HepG2 (cell line): ENCODE measurements around the gene PCSK6. TPM values are rescaled to one million over a fixed set of nuclear protein-coding genes. Genes with fewer than 3 reads are reported as not detected.

Experiments
- AGO1 ChIP-seq: fragments of 200-400 bp; formaldehyde crosslinking; IDR thresholded peaks from 2 replicates; pipeline ENCODE4 v1.6.1; 2017; ENCODE audit warnings: mild to moderate bottlenecking, low read depth, low read length, moderate library complexity; ENCODE audit not compliant: poor library complexity, severe bottlenecking
- NFYB ChIP-seq: sonication (generic); formaldehyde crosslinking; IDR thresholded peaks from 2 replicates; pipeline ENCODE4 v1.4.0; 2020; ENCODE audit warnings: missing genetic modification reagents
- UBTF ChIP-seq: sonication (generic); formaldehyde crosslinking; IDR thresholded peaks from 2 replicates; pipeline ENCODE4 v1.4.0; 2020; ENCODE audit warnings: mild to moderate bottlenecking, missing genetic modification reagents
- YEATS4 ChIP-seq: sonication (generic); formaldehyde crosslinking; IDR thresholded peaks from 2 replicates; pipeline ENCODE4 v1.4.0; 2020; ENCODE audit warnings: missing genetic modification reagents, borderline replicate concordance
- ZBTB7B ChIP-seq: sonication (generic); formaldehyde crosslinking; IDR thresholded peaks from 2 replicates; pipeline ENCODE4 v1.4.0; 2020; ENCODE audit warnings: missing genetic modification reagents
- ZFX ChIP-seq: sonication (generic); formaldehyde crosslinking; IDR thresholded peaks from 2 replicates; pipeline ENCODE4 v1.4.0; 2020; ENCODE audit warnings: mild to moderate bottlenecking, low read depth, missing genetic modification reagents, moderate library complexity
- ZNF235 ChIP-seq: sonication (generic); formaldehyde crosslinking; IDR thresholded peaks from 2 replicates; pipeline ENCODE4 v1.8.1; 2023; ENCODE audit warnings: mild to moderate bottlenecking, missing genetic modification reagents, borderline replicate concordance
- ZNF557 ChIP-seq: sonication (generic); formaldehyde crosslinking; IDR thresholded peaks from 2 replicates; pipeline ENCODE4 v1.4.0; 2020; ENCODE audit warnings: missing genetic modification reagents
- ZNF687 ChIP-seq: sonication (generic); formaldehyde crosslinking; IDR thresholded peaks from 2 replicates; pipeline ENCODE4 v1.5.1; 2020; ENCODE audit warnings: mild to moderate bottlenecking, missing genetic modification reagents, moderate library complexity
- ZNF788 ChIP-seq: sonication (generic); formaldehyde crosslinking; IDR thresholded peaks from 2 replicates; pipeline ENCODE4 v1.5.0; 2020; ENCODE audit warnings: mild to moderate bottlenecking, missing genetic modification reagents, borderline replicate concordance
- polyA plus RNA-seq, 8 experiments: library from polyadenylated mRNA; depleted of rRNA in 3 of 8; stranded (reverse) in 7 of 8; unstranded in 1 of 8; fragments of >200 nt; fragmentation: Illumina TruSeq in 4 of 8; extraction: Trizol in 4 of 8; gene quantifications; 2 replicates each; pipeline versions ENCODE4 v1.2.1 to v1.2.3, GENCODE V29; 2011 to 2016; ENCODE audit warnings: low read depth in 4 of 8, missing spikeins in 1 of 8, mixed read lengths in 1 of 8; ENCODE audit not compliant: insufficient read depth in 1 of 8
- total RNA-seq, 5 experiments: library from RNA; depleted of rRNA; stranded (reverse); fragments of >200 nt; fragmentation: Illumina TruSeq; extraction: Trizol; gene quantifications; 2 replicates each; pipeline ENCODE4 v1.2.3, GENCODE V29; 2016; ENCODE audit warnings: low read depth in 1 of 5
- TF ChIP-seq, protein P1 (sequence below): sonication (generic); formaldehyde crosslinking; IDR thresholded peaks from 2 replicates; pipeline ENCODE4 v1.9.0; 2022; ENCODE audit warnings: missing genetic modification reagents, mild to moderate bottlenecking, borderline replicate concordance
- TF ChIP-seq, protein P2 (sequence below): IDR thresholded peaks from 2 replicates; pipeline ENCODE4 v1.4.0; 2020; ENCODE audit warnings: mild to moderate bottlenecking, missing genetic modification reagents
- TF ChIP-seq, protein P3 (sequence below): sonication (generic); formaldehyde crosslinking; IDR thresholded peaks from 2 replicates; pipeline ENCODE4 v1.5.1; 2020; ENCODE audit warnings: missing genetic modification reagents, mild to moderate bottlenecking, borderline replicate concordance

Gene PCSK6
- total and polyA plus RNA-seq, 2 of the 13 experiments (the other 11 are each of a cell fraction or from before 2014, with no cell fraction given): 56.5 to 155 TPM

GRCh38 chr15:101496198-101496986 lies 6.9 kb upstream of the PCSK6 start (continued):
- 0 out of 2 replicates have a peak, but pooled peaks have one; percentile 51 for TF ChIP-seq ZNF235
- no peak for TF ChIP-seq ZFX
- TF ChIP-seq, protein P1, sequence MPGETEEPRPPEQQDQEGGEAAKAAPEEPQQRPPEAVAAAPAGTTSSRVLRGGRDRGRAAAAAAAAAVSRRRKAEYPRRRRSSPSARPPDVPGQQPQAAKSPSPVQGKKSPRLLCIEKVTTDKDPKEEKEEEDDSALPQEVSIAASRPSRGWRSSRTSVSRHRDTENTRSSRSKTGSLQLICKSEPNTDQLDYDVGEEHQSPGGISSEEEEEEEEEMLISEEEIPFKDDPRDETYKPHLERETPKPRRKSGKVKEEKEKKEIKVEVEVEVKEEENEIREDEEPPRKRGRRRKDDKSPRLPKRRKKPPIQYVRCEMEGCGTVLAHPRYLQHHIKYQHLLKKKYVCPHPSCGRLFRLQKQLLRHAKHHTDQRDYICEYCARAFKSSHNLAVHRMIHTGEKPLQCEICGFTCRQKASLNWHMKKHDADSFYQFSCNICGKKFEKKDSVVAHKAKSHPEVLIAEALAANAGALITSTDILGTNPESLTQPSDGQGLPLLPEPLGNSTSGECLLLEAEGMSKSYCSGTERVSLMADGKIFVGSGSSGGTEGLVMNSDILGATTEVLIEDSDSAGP: no peak
- TF ChIP-seq, protein P2, sequence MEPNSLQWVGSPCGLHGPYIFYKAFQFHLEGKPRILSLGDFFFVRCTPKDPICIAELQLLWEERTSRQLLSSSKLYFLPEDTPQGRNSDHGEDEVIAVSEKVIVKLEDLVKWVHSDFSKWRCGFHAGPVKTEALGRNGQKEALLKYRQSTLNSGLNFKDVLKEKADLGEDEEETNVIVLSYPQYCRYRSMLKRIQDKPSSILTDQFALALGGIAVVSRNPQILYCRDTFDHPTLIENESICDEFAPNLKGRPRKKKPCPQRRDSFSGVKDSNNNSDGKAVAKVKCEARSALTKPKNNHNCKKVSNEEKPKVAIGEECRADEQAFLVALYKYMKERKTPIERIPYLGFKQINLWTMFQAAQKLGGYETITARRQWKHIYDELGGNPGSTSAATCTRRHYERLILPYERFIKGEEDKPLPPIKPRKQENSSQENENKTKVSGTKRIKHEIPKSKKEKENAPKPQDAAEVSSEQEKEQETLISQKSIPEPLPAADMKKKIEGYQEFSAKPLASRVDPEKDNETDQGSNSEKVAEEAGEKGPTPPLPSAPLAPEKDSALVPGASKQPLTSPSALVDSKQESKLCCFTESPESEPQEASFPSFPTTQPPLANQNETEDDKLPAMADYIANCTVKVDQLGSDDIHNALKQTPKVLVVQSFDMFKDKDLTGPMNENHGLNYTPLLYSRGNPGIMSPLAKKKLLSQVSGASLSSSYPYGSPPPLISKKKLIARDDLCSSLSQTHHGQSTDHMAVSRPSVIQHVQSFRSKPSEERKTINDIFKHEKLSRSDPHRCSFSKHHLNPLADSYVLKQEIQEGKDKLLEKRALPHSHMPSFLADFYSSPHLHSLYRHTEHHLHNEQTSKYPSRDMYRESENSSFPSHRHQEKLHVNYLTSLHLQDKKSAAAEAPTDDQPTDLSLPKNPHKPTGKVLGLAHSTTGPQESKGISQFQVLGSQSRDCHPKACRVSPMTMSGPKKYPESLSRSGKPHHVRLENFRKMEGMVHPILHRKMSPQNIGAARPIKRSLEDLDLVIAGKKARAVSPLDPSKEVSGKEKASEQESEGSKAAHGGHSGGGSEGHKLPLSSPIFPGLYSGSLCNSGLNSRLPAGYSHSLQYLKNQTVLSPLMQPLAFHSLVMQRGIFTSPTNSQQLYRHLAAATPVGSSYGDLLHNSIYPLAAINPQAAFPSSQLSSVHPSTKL: no peak
- peak; percentile 2 for TF ChIP-seq AGO1
- peak; percentile 48; the same call in 1 of the 2 replicates for TF ChIP-seq UBTF (CRISPR knock-in tag)
- no peak for TF ChIP-seq ZBTB7B
- TF ChIP-seq ZNF557 (CRISPR knock-in tag): no peak
- TF ChIP-seq, protein P3, sequence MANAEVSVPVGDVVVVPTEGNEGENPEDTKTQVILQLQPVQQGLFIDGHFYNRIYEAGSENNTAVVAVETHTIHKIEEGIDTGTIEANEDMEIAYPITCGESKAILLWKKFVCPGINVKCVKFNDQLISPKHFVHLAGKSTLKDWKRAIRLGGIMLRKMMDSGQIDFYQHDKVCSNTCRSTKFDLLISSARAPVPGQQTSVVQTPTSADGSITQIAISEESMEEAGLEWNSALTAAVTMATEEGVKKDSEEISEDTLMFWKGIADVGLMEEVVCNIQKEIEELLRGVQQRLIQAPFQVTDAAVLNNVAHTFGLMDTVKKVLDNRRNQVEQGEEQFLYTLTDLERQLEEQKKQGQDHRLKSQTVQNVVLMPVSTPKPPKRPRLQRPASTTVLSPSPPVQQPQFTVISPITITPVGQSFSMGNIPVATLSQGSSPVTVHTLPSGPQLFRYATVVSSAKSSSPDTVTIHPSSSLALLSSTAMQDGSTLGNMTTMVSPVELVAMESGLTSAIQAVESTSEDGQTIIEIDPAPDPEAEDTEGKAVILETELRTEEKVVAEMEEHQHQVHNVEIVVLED (CRISPR knock-in tag): 0 out of 2 replicates have a peak, but pooled peaks have one; percentile 30
- peak; percentile 57; the same call in 1 of the 2 replicates for TF ChIP-seq ZNF788 (CRISPR knock-in tag)
- TF ChIP-seq NFYB (CRISPR knock-in tag): no peak
- peak; percentile 37; the same call in 1 of the 2 replicates for TF ChIP-seq YEATS4
- TF ChIP-seq ZNF687 (CRISPR knock-in tag): peak; percentile 82
